HepG2 (cell line): ENCODE data around the gene CD96. TPM values are rescaled to one million over a fixed set of nuclear protein-coding genes. Genes with fewer than 3 reads are reported as not detected.

Experiments
- ATAC-seq: fragments of 200-7000 bp; cut with Tn5 transposase; 3 replicates; pipeline ENCODE4 v1.9.1; 2020; ENCODE audit warnings: mild to moderate bottlenecking, moderate library complexity
- BruUV-seq: library from RNA; stranded (reverse); fragments of 400-500 nt; replicated peaks from 2 replicates; lab custom pipeline; 2021; lab: Mats Ljungman, UMichigan
- CTCF ChIA-PET: fragments of 300-600 bp; formaldehyde crosslinking; extraction: SDS; loops from one replicate; lab custom pipeline; 2021; ENCODE audit warnings: low total read pairs, inconsistent platforms, low intra/inter-chr PET ratio; lab: Yijun Ruan, JAX
- POLR2A ChIA-PET: fragments of 350-600 bp; sonication (Branson Sonifier 250); formaldehyde crosslinking; loops from one replicate; lab custom pipeline; 2020; ENCODE audit warnings: antibody characterized with exemption, inconsistent platforms; lab: Yijun Ruan, JAX
- DNase-seq: peaks from one replicate; pipeline ENCODE4 v3.0.0-alpha.2; 2015; ENCODE audit warnings: low spot score
- FAIRE-seq: peaks from 3 replicates; lab custom pipeline; 2011; peaks lifted over from hg19 to GRCh38; lab: Jason Lieb, UNC
- H2AFZ ChIP-seq: one replicate; pipeline ENCODE4 v1.6.1; 2011; ENCODE audit warnings: low read length, inconsistent platforms
- H3K27ac ChIP-seq: fragments of 300-600 bp; 3 replicates; pipeline ENCODE4 v1.8.0; 2011; ENCODE audit warnings: mixed run types, mild to moderate bottlenecking, mixed read lengths, low read length, inconsistent platforms; ENCODE audit not compliant: insufficient read depth; ENCODE audit errors: extremely low read length
- H3K27me3 ChIP-seq, 2 experiments: fragments of 200-600 bp in 1 of 2; 2 replicates in 1 of 2; 3 replicates in 1 of 2; pipeline versions ENCODE4 v1.6.0 to v1.8.0; 2011; ENCODE audit warnings: low read length in 2 of 2, mild to moderate bottlenecking in 2 of 2, moderate library complexity in 2 of 2, inconsistent platforms in 1 of 2; ENCODE audit not compliant: insufficient read depth in 2 of 2, control insufficient read depth in 1 of 2
- H3K36me3 ChIP-seq, 2 experiments: fragments of 200-600 bp in 1 of 2; replicated peaks in 1 of 2; 2 replicates in 1 of 2; 3 replicates in 1 of 2; pipeline versions ENCODE4 v1.5.1 to v1.8.0; 2011; ENCODE audit warnings: low read length in 2 of 2, inconsistent platforms in 1 of 2; ENCODE audit not compliant: insufficient read depth in 2 of 2, control insufficient read depth in 1 of 2
- H3K4me1 ChIP-seq: 2 replicates; pipeline ENCODE4 v1.5.1; 2012; ENCODE audit warnings: low read length, inconsistent platforms; ENCODE audit not compliant: insufficient read depth
- H3K4me2 ChIP-seq: 2 replicates; pipeline ENCODE4 v1.6.0; 2011; ENCODE audit warnings: low read depth, low read length, inconsistent platforms
- H3K4me3 ChIP-seq, 3 experiments: fragments of 200-600 bp in 1 of 3; sonication (generic), shearing (Covaris generic) in 1 of 3; replicated peaks in 1 of 3; 2 replicates each; pipeline ENCODE4 v1.5.1; 2011 to 2016; ENCODE audit warnings: low read length in 3 of 3, inconsistent platforms in 2 of 3, low read depth in 2 of 3, mild to moderate bottlenecking in 2 of 3, control low read depth in 1 of 3, mixed read lengths in 1 of 3; ENCODE audit not compliant: insufficient read depth in 1 of 3
- H3K79me2 ChIP-seq: one replicate; pipeline ENCODE4 v1.6.1; 2011; ENCODE audit warnings: low read length, inconsistent platforms; ENCODE audit not compliant: insufficient read depth
- H3K9ac ChIP-seq: 2 replicates; pipeline ENCODE4 v1.6.0; 2011; ENCODE audit warnings: mild to moderate bottlenecking, low read depth, low read length, inconsistent platforms; ENCODE audit not compliant: insufficient read depth
- H3K9me3 ChIP-seq: 2 replicates; pipeline ENCODE4 v1.5.1; 2012; ENCODE audit warnings: mild to moderate bottlenecking, low read length
- H4K20me1 ChIP-seq: 2 replicates; pipeline ENCODE4 v1.6.0; 2011; ENCODE audit warnings: inconsistent platforms, mild to moderate bottlenecking, low read length, moderate library complexity; ENCODE audit not compliant: insufficient read depth
- CTCF ChIP-seq: sonication (generic); formaldehyde crosslinking; IDR thresholded peaks from 2 replicates; pipeline ENCODE4 v1.5.0; 2020; ENCODE audit warnings: mild to moderate bottlenecking, missing genetic modification reagents, moderate library complexity
- MNT ChIP-seq: fragments of 450-650 bp; IDR thresholded peaks from 2 replicates; pipeline ENCODE4 v1.6.1; 2016
- NONO ChIP-seq, 2 experiments: fragments of 450-650 bp in 1 of 2; sonication (generic) in 1 of 2; formaldehyde crosslinking in 1 of 2; IDR thresholded peaks in 1 of 2; conservative IDR thresholded peaks in 1 of 2; 2 replicates each; pipeline versions ENCODE4 v1.6.1 to v1.8.0; 2017 to 2022; ENCODE audit warnings: mild to moderate bottlenecking in 1 of 2, missing genetic modification reagents in 1 of 2, moderate library complexity in 1 of 2
- STAG1 ChIP-seq: sonication (generic); formaldehyde crosslinking; IDR thresholded peaks from 2 replicates; pipeline ENCODE4 v1.4.0; 2020; ENCODE audit warnings: missing genetic modification reagents
- WGBS: methylation state at CpG from one replicate; pipeline ENCODE4 v1.1.6; 2017; ENCODE audit warnings: low lambda C conversion rate; 5-methylcytosine and 5-hydroxymethylcytosine counted together
- in situ Hi-C: cut with HindIII; loops from 2 replicates; pipeline ENCODE4 v1.10.0; 2017; ENCODE audit warnings: low pct_unique_long_range_greater_than_20kb; ENCODE audit not compliant: extremely low pct_ligation_motif_present
- intact Hi-C: fragments of 100-400 bp; cut with micrococcal nuclease; formaldehyde crosslinking; loops from one replicate; pipeline ENCODE4 v1.10.0; 2022; ENCODE audit not compliant: unreplicated experiment
- polyA plus RNA-seq, 8 experiments: library from polyadenylated mRNA; depleted of rRNA in 3 of 8; stranded (reverse) in 7 of 8; unstranded in 1 of 8; fragments of >200 nt; fragmentation: Illumina TruSeq in 4 of 8; extraction: Trizol in 4 of 8; gene quantifications; 2 replicates each; pipeline versions ENCODE4 v1.2.1 to v1.2.3, GENCODE V29; 2011 to 2016; ENCODE audit warnings: low read depth in 4 of 8, missing spikeins in 1 of 8, mixed read lengths in 1 of 8; ENCODE audit not compliant: insufficient read depth in 1 of 8
- total RNA-seq, 5 experiments: library from RNA; depleted of rRNA; stranded (reverse); fragments of >200 nt; fragmentation: Illumina TruSeq; extraction: Trizol; gene quantifications; 2 replicates each; pipeline ENCODE4 v1.2.3, GENCODE V29; 2016; ENCODE audit warnings: low read depth in 1 of 5

Gene CD96
- total and polyA plus RNA-seq, 2 of the 13 experiments (the other 11 are each of a cell fraction or from before 2014, with no cell fraction given) = not detected

- peak; percentile 3 for DNase-seq
- CTCF ChIA-PET = no interaction called here
Measured at GRCh38 chr3:111616417-111617105, 74.6 kb downstream of the CD96 start.

More at GRCh38 chr3:111616417-111617105, 74.6 kb downstream of the CD96 start:
- peak; percentile 81 for ATAC-seq
- Histone ChIP-seq H3K4me1 (no peaks in the 10 kb centered on the region), H3K4me2 (no peak overlapping the region), H3K9ac (no peak overlapping the region), H2AFZ (no peak overlapping the region), H3K9me3 (no peaks in the 10 kb centered on the region), H4K20me1 (no peaks in the 10 kb centered on the region), H3K27ac (no peak overlapping the region), H3K36me3 (no peaks in the 10 kb centered on the region), H3K4me3 (no peak overlapping the region), H3K79me2 (no peaks in the 10 kb centered on the region), H3K27me3 (no peaks in the 10 kb centered on the region; a peak in 1 of 5 replicates)
- 17% methylated on average over 3 of the region's 6 CpGs for WGBS
- TF ChIP-seq STAG1 (CRISPR knock-in tag) (peak; percentile 21; the same call in 1 of the 2 replicates), CTCF (CRISPR knock-in tag) (peak; percentile 37), NONO (IDR thresholded peaks at IDR 0.05) (no peak), NONO (CRISPR knock-in tag; conservative IDR thresholded peaks at IDR 0.05) (no peak), MNT (no peak)
- FAIRE-seq = no peak
- in situ Hi-C loops = no loop called here
- BruUV-seq = no TSS peak
- intact Hi-C loops = no loop called here
- POLR2A ChIA-PET = no interaction called here
